Activated CD4-positive, alpha-beta T cell treated with anti-CD3 and anti-CD28 coated beads, Interleukin-2, Interleukin-4, amounts not matched to agents 100 ng/mL and 50 ng/mL, durations not matched to agents 16 hours and 8 hours (primary cell): Measurements from ENCODE around the gene ASIC1.

ENCODE experiments used
- DNase-seq: peaks from one replicate; pipeline ENCODE4 v3.0.0-alpha.2; 2020; ENCODE audit warnings: low spot score

The ASIC1 gene

DNA sequence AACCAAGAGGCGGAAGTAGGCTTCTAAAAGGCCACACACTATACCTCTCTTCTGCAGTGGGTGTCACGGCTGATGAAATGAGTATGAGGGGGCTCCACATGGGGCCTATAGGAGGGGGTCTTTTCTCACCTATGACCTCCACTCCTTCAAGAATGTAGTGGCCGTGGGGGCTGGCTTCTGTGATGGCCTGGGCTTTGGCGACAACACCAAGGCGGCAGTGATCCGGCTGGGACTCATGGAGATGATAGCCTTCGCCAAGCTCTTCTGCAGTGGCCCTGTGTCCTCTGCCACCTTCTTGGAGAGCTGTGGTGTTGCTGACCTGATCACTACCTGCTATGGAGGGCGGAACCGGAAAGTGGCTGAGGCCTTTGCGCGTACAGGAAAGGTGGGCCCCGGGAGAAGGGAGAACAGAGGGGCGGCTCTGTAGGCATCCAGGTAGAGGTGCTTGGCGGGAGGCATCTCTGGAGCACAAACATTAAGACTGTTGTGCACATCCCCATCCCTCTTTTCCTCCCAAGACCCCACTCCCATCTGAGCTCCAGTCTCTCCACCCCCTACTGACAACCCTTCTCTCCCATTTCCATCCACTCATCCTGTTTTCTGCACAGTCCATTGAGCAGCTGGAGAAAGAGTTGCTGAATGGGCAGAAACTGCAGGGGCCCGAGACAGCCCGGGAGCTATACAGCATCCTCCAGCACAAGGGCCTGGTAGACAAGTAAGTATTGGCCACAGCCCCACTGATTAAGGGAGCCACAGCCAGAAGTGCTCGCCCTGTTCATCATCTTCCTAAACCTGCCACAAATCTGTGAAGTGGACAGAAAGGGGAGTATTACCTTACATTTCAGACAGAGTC, 50.2 kb downstream of the ASIC1 start:
- no peak for DNase-seq

- no peak for DNase-seq
Observed at GRCh38 chr12:50109319-50109718, 51.9 kb downstream of the ASIC1 start.

- DNase-seq, result no peak
Observed at GRCh38 chr12:50110127-50110761, 52.8 kb downstream of the ASIC1 start.

DNA sequence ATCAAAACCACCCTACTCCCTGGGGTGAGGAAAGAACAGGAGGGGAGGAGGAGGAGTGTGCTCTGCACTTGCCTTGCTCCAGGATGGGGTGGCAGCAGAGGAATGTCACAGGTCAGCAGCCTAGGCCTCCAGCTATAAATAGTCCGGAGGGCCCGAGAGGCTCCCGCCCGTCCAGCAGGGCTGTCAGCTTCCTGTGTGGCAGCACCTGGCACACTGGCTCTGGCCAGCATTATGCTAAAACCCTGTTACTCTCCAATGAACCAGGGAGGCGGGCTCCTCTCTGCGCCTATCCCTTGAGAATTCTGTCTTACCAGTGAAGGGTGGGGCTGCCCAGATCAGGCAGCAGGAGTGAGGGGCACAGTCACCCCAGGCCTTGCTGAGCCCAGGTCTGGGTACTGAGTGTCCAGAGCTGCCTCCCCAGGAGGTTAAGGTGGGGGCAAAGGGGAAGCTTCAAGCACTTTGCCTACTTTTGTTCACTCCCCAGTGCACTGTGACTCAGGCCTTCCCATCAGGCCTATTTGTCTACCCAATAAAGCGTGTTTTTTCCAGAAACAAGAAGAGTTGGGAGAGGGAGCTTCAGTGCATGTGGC, 53.5 kb downstream of the ASIC1 start:
- no peak for DNase-seq

DNA sequence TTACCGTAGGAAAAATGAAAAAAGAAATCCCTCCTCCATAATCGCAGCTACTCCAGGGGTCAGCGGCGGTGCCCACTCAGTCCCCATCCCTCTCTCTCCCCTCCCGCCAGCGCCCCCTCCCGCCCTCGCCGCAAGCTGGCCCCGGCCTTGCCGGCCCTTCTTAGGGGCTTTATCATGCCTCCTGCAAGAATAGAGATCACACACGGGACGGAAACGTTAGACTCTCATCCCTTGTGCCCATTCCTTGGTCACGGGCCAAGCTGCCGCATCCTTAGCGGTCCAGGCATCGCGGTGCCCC, 53.9 kb downstream of the ASIC1 start:
- DNase-seq, result no peak

DNA sequence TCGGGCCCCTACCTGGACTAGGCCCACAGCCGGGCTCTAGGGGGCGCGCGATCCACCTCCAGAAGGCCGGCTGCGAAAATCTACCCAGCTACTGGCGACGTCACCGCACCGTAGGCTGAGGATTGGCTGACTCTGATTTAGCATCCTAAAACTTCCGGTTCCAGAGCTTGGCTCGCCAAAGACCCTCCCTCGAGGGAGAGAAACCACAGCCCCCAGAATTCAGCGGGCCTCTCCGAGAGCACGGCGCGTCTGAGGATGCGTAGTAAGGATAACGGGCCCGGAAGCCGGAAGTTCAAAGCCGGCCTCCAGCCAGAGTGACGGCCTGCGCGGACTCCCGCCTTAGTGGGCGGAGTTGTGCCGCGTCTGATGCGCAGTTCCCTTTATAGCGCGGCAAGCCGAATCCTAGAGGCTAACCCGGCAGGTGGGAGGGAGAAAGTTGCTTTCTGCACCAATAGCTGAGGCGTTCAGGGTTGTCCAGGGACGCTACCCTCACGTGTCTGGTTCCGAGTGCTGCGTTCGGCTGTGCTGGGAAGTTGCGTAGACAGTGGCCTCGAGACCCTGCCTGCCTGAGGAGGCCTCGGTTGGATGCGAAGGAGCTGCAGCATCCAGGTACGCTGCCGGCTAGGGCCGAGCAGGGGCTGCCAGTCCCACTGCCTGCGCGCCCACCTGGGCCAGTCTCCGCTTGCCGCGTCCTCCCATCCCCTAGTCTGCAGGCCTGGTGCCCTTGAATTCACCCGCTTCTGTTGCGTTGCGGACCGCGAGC, 54.5 kb downstream of the ASIC1 start, which contains the start of gene COX14:
TSS of gene COX14 (plus strand) at position 544 of the 763 bp plus-strand sequence. CDS start 7,808 bp downstream, outside the sequence.
- peak; percentile 100 for DNase-seq

GRCh38 chr12:50112456-50113218, 55.2 kb downstream of the ASIC1 start:
- DNase-seq, result no peak

DNA sequence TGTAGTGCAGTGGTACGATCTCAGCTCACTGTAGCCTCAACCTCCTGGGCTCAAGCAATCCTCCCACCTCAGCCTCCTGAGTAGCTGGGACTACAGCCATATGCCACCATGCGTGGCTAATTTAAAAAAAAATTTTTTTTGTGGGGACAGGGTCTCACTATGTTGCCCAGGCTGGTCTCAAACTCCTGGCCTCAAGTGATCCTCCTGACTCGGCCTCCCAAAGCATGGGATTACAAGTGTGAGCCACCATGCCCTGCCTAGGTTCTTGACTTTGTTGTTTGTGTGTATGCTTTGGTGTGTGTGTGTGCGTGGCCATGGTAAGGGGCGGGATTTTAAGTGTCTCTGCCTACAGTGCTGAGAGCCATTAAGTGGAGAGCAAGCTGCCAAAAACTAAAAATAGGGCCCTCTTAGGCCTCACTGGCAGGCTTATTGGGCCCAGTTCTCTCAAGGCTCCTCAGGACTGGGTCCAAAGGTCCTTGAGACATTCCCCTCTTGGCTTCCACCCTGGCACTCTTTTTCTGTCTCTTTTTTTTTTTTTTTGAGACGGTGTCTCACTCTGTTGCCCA, 59.7 kb downstream of the ASIC1 start:
- DNase-seq, result no peak

- no peak for DNase-seq
Observed at GRCh38 chr12:50119387-50119786, 62.0 kb downstream of the ASIC1 start.

- no peak for DNase-seq
Observed at GRCh38 chr12:50120521-50120920, 63.1 kb downstream of the ASIC1 start.

GRCh38 chr12:50120953-50121352, 63.6 kb downstream of the ASIC1 start:
- no peak for DNase-seq

- DNase-seq, result no peak
Observed at GRCh38 chr12:50121641-50122040, 64.2 kb downstream of the ASIC1 start.

DNA sequence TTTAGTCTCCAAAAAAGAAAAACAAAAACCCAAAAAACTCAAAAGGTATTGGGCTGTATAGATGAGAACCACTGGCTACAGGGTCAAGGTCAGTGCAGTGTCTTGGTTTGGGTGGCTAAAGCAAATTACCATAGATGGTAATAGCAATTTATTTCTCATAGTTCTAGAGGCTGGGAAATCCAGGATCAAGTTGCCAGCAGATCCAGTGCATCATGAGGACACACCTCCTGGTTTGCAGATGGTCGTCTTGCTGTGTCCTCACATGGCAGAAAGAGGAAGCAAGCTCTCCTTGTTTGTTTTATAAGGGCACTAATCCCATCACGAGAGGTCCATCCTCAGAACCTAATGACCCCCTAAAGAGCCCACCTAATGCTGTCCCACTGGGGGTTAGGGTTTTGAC, 65.8 kb downstream of the ASIC1 start:
- DNase-seq, result no peak

DNA sequence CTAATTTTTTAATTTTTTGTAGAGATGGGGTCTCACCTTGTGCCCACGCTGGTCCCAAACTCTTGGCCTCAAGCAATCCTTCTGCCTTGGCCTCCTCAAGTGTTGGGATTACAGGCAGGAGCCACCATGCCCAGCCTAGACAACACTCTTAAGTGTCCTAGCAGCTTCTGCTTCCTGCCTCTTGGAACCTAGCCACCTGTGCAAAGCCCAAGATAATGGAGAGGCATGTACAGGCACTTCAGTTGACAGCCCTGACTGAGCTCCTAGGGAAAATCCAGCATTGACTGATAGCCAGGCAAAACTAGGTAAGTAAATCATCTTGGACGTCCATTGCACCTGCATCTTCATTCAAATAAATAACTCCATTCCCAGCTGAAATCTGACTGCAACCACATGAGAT, 70.2 kb downstream of the ASIC1 start:
- DNase-seq, result no peak

DNA sequence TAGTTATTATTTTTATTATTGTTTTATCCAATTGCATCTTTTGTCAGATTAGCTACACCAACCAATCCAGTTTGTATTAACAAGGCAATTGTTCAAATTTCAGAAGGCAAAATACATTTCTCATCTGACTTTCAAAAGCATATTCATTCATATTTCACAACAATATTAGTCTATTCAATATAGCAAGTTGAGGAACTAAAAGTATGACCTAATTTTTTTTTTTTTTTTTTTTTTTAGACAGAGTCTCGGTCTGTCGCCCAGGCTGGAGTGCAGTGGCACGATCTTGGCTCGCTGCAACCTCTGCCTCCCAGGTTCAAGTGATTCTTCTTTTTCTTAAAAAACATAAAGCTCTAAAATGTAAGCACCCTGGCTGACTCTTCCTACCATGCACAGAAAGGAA, 71.9 kb downstream of the ASIC1 start:
- no peak for DNase-seq

GRCh38 chr12:50132505-50133135, 75.2 kb downstream of the ASIC1 start:
- peak; percentile 68 for DNase-seq
